DOHH2 (cell line): Measurements from ENCODE around the gene GDI1.

ENCODE experiments used
- H3F3A ChIP-seq: fragments of 200-600 bp; sonication (generic), shearing (Covaris generic); 2 replicates; pipeline ENCODE4 v1.6.0; 2016; ENCODE audit warnings: antibody characterized with exemption, mild to moderate bottlenecking; ENCODE audit not compliant: control insufficient read depth, insufficient read depth
- H3K27ac ChIP-seq: fragments of 200-600 bp; sonication (generic); 2 replicates; pipeline ENCODE4 v1.5.1; 2014; ENCODE audit warnings: low read depth, mild to moderate bottlenecking, low read length, moderate library complexity
- H3K27me3 ChIP-seq: fragments of 200-600 bp; sonication (generic); 2 replicates; pipeline ENCODE4 v1.6.1; 2014; ENCODE audit warnings: mild to moderate bottlenecking, low read length, mixed read lengths; ENCODE audit not compliant: control insufficient read depth
- H3K36me3 ChIP-seq: fragments of 200-600 bp; sonication (generic); 2 replicates; pipeline ENCODE4 v1.6.1; 2014; ENCODE audit warnings: mild to moderate bottlenecking, low read length, moderate library complexity, mixed read lengths; ENCODE audit not compliant: control insufficient read depth
- H3K4me1 ChIP-seq: fragments of 200-600 bp; sonication (generic); 2 replicates; pipeline ENCODE4 v1.6.1; 2014; ENCODE audit warnings: mild to moderate bottlenecking, low read length, mixed read lengths; ENCODE audit not compliant: control insufficient read depth
- H3K4me2 ChIP-seq: fragments of 200-600 bp; sonication (generic); 2 replicates; pipeline ENCODE4 v1.6.0; 2014; ENCODE audit warnings: mild to moderate bottlenecking, low read length, moderate library complexity
- H3K4me3 ChIP-seq: fragments of 200-600 bp; sonication (generic); 2 replicates; pipeline ENCODE4 v1.5.1; 2014; ENCODE audit warnings: mild to moderate bottlenecking, low read length, mixed read lengths
- H3K79me2 ChIP-seq: fragments of 200-600 bp; sonication (generic); 2 replicates; pipeline ENCODE4 v1.6.1; 2014; ENCODE audit warnings: mild to moderate bottlenecking, low read length, mixed read lengths; ENCODE audit not compliant: control insufficient read depth
- H3K9me2 ChIP-seq: fragments of 200-600 bp; sonication (generic); replicated peaks from 2 replicates; pipeline ENCODE4 v1.6.1; 2014; ENCODE audit warnings: mild to moderate bottlenecking, low read length, mixed read lengths; ENCODE audit not compliant: control insufficient read depth
- H3K9me3 ChIP-seq: fragments of 200-600 bp; sonication (generic); 2 replicates; pipeline ENCODE4 v1.6.1; 2014; ENCODE audit warnings: antibody characterized with exemption, low read length, mixed read lengths; ENCODE audit not compliant: control insufficient read depth, insufficient read depth
- H4K20me1 ChIP-seq: fragments of 200-600 bp; sonication (generic); 2 replicates; pipeline ENCODE4 v1.6.0; 2014; ENCODE audit warnings: low read depth, mild to moderate bottlenecking, antibody characterized with exemption, low read length, moderate library complexity; ENCODE audit not compliant: control insufficient read depth, insufficient read depth
- EZH2phosphoT487 ChIP-seq: fragments of 200-600 bp; sonication (generic); IDR thresholded peaks from 2 replicates; pipeline ENCODE4 v1.6.1; 2017; ENCODE audit warnings: borderline replicate concordance, mild to moderate bottlenecking, antibody characterized with exemption, low read length, moderate library complexity, mixed read lengths
- TF ChIP-seq, protein P1 (sequence below): fragments of 200-600 bp; sonication (generic); IDR thresholded peaks from one replicate; pipeline ENCODE4 v1.5.1; 2014; ENCODE audit warnings: antibody characterized with exemption, mild to moderate bottlenecking, low read depth, low read length; ENCODE audit not compliant: poor library complexity, severe bottlenecking

Gene GDI1

DNA sequence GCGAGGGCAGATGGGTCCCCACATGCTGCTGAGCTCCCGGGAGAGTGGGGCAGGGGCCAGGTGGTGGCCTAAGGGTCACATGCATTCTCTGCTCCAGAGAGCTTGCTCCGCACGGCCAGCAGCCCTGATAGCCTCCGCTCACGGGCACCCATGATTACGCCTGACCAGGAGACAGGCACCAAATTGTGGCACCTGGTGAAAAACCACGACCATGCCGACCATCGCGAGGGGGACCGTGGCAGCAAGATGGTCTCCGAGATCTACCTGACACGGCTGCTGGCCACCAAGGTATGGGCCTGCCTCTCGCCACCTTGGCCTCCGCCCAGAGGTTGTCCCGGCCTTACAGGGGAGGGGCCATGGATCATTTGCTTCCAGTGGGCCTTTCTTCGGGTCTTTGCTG, 32.9 kb downstream of the GDI1 start:
- H3K27ac ChIP-seq: no peak overlapping the region
- H4K20me1 ChIP-seq: no peaks in the 10 kb centered on the region
- H3K9me3 ChIP-seq: no peaks in the 10 kb centered on the region
- no peaks in the 10 kb centered on the region for H3K79me2 ChIP-seq
- H3K4me2 ChIP-seq: no peak overlapping the region
- no peaks in the 10 kb centered on the region; the same call in 1 of the 2 replicates for H3K36me3 ChIP-seq
- no peaks in the 10 kb centered on the region for H3K27me3 ChIP-seq
- no peak overlapping the region for H3K4me3 ChIP-seq
- no peaks in the 10 kb centered on the region for H3K4me1 ChIP-seq
- TF ChIP-seq, protein P1, sequence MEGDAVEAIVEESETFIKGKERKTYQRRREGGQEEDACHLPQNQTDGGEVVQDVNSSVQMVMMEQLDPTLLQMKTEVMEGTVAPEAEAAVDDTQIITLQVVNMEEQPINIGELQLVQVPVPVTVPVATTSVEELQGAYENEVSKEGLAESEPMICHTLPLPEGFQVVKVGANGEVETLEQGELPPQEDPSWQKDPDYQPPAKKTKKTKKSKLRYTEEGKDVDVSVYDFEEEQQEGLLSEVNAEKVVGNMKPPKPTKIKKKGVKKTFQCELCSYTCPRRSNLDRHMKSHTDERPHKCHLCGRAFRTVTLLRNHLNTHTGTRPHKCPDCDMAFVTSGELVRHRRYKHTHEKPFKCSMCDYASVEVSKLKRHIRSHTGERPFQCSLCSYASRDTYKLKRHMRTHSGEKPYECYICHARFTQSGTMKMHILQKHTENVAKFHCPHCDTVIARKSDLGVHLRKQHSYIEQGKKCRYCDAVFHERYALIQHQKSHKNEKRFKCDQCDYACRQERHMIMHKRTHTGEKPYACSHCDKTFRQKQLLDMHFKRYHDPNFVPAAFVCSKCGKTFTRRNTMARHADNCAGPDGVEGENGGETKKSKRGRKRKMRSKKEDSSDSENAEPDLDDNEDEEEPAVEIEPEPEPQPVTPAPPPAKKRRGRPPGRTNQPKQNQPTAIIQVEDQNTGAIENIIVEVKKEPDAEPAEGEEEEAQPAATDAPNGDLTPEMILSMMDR: no peak
- TF ChIP-seq EZH2phosphoT487: no peak
- H3K9me2 ChIP-seq: no peaks in the 10 kb centered on the region
- H3F3A ChIP-seq: no peaks in the 10 kb centered on the region

DNA sequence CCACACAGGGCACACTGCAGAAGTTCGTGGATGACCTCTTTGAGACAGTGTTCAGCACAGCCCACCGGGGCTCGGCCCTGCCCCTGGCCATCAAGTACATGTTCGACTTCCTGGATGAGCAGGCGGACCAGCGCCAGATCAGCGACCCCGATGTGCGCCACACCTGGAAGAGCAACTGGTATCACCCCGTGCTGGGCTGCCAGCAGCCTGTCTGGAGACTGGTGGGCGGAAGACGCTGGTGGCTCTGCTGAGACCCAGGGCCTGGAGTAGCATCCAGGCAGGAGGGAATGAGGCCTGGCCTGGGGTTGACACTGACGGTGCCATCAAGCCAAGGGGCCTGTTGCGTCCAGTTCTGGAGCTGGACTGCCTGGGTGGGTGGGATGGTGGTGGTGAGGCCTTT, 33.5 kb downstream of the GDI1 start:
- H3K4me1 ChIP-seq: no peaks in the 10 kb centered on the region
- no peak overlapping the region for H3K4me3 ChIP-seq
- TF ChIP-seq EZH2phosphoT487: no peak
- TF ChIP-seq, protein P1: no peak
- no peaks in the 10 kb centered on the region for H3K79me2 ChIP-seq
- H3K27me3 ChIP-seq: no peaks in the 10 kb centered on the region
- H3K9me3 ChIP-seq: no peaks in the 10 kb centered on the region
- no peak overlapping the region for H3K4me2 ChIP-seq
- no peaks in the 10 kb centered on the region for H3F3A ChIP-seq
- no peaks in the 10 kb centered on the region for H4K20me1 ChIP-seq
- no peaks in the 10 kb centered on the region; the same call in 1 of the 2 replicates for H3K36me3 ChIP-seq
- H3K9me2 ChIP-seq: no peaks in the 10 kb centered on the region
- no peak overlapping the region for H3K27ac ChIP-seq

DNA sequence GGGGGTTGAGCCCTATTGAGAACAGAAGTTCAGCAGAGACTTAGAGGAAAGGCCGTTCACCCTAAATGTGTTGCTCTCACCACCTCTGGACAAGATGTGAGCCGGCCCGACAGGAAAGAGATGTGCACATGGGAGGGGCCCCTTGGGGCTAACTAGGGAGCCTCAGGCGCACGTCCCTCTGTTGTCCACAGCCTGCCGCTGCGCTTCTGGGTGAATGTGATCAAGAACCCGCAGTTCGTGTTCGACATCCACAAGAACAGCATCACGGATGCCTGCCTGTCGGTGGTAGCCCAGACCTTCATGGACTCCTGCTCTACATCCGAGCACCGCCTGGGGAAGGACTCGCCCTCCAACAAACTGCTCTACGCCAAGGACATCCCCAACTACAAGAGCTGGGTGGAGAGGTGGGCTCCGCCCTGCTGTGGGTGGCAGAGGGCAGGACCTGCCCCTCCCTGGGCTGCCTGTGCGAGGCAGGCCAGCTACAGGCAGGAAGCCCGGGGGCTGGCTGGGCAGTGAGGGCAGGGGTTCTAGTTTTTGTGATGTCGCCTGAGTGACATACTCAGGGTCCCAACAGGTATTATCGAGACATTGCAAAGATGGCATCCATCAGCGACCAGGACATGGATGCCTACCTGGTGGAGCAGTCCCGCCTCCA, 34.1 kb downstream of the GDI1 start:
- Histone ChIP-seq H3F3A (no peaks in the 10 kb centered on the region), H3K36me3 (no peaks in the 10 kb centered on the region; the same call in 1 of the 2 replicates)
- TF ChIP-seq EZH2phosphoT487: no peak
- TF ChIP-seq, protein P1: no peak

More for the DNA sequence above, 34.1 kb downstream of the GDI1 start:
- Histone ChIP-seq H3K79me2 (no peaks in the 10 kb centered on the region), H3K9me3 (no peaks in the 10 kb centered on the region), H3K4me1 (no peaks in the 10 kb centered on the region), H4K20me1 (no peaks in the 10 kb centered on the region), H3K4me2 (no peak overlapping the region), H3K27me3 (no peaks in the 10 kb centered on the region), H3K27ac (no peak overlapping the region), H3K9me2 (no peaks in the 10 kb centered on the region), H3K4me3 (no peak overlapping the region)
